CD14-positive monocyte (primary cell): ENCODE results near the gene RGS3. TPM values are rescaled to one million over a fixed set of nuclear protein-coding genes. Genes with fewer than 3 reads are reported as not detected.

ENCODE experiments used
- DNase-seq, 3 donors: peaks; one replicate each; pipeline ENCODE4 v3.0.0-alpha.2; 2011 to 2022
- H2AFZ ChIP-seq: 2 replicates; pipeline ENCODE4 v1.6.0; 2012; ENCODE audit warnings: mild to moderate bottlenecking, low read depth, low read length, inconsistent platforms; ENCODE audit not compliant: insufficient read depth, poor library complexity, severe bottlenecking
- H3K27ac ChIP-seq, 2 donors: 1 replicate in 1 of 2; 2 replicates in 1 of 2; pipeline ENCODE4 v1.5.1; 2012 to 2013; ENCODE audit warnings: low read length in 2 of 2, control low read depth in 1 of 2, inconsistent platforms in 1 of 2, low read depth in 1 of 2, mild to moderate bottlenecking in 1 of 2
- H3K27me3 ChIP-seq, 2 donors: one replicate each; pipeline versions ENCODE4 v1.6.0 to v1.6.1; 2011 to 2013; ENCODE audit warnings: low read length in 2 of 2; ENCODE audit not compliant: control insufficient read depth in 2 of 2, insufficient read depth in 2 of 2
- H3K36me3 ChIP-seq, 2 donors: replicated peaks in 1 of 2; 1 replicate in 1 of 2; 2 replicates in 1 of 2; pipeline versions ENCODE4 v1.5.1 to v1.6.1; 2012 to 2013; ENCODE audit warnings: low read length in 2 of 2, control low read depth in 1 of 2, inconsistent platforms in 1 of 2, mild to moderate bottlenecking in 1 of 2; ENCODE audit not compliant: insufficient read depth in 2 of 2, control insufficient read depth in 1 of 2
- H3K4me1 ChIP-seq, 2 donors: 1 replicate in 1 of 2; 2 replicates in 1 of 2; pipeline versions ENCODE4 v1.5.1 to v1.6.1; 2012 to 2013; ENCODE audit warnings: low read length in 2 of 2, control low read depth in 1 of 2, inconsistent platforms in 1 of 2, mild to moderate bottlenecking in 1 of 2, moderate library complexity in 1 of 2; ENCODE audit not compliant: insufficient read depth in 2 of 2, control insufficient read depth in 1 of 2
- H3K4me2 ChIP-seq: replicated peaks from 2 replicates; pipeline ENCODE3; 2012; ENCODE audit warnings: low read length, moderate library complexity, mild to moderate bottlenecking; ENCODE audit not compliant: poor library complexity, severe bottlenecking; ENCODE audit errors: extremely low read depth
- H3K4me3 ChIP-seq, 3 experiments: fragments of 200-600 bp in 1 of 3; sonication (generic) in 1 of 3; replicated peaks in 1 of 3; 1 replicate in 2 of 3; 2 replicates in 1 of 3; pipeline ENCODE4 v1.5.1; 2011 to 2013; ENCODE audit warnings: low read length in 3 of 3, mild to moderate bottlenecking in 3 of 3, control low read depth in 2 of 3, low read depth in 2 of 3, inconsistent platforms in 1 of 3, moderate library complexity in 1 of 3
- H3K79me2 ChIP-seq: 2 replicates; pipeline ENCODE4 v1.6.0; 2012; ENCODE audit warnings: mild to moderate bottlenecking, control low read depth, inconsistent platforms, low read length, moderate library complexity; ENCODE audit not compliant: insufficient read depth
- H3K9ac ChIP-seq: 2 replicates; pipeline ENCODE4 v1.6.0; 2017; ENCODE audit warnings: low read length, mild to moderate bottlenecking; ENCODE audit not compliant: insufficient read depth, poor library complexity, severe bottlenecking
- H3K9me3 ChIP-seq, 2 donors: replicated peaks in 1 of 2; 1 replicate in 1 of 2; 2 replicates in 1 of 2; pipeline versions ENCODE4 v1.5.1 to v1.6.1; 2012 to 2013; ENCODE audit warnings: low read length in 2 of 2, control low read depth in 1 of 2; ENCODE audit not compliant: control insufficient read depth in 1 of 2, insufficient read depth in 1 of 2
- H4K20me1 ChIP-seq: 2 replicates; pipeline ENCODE4 v1.6.0; 2012; ENCODE audit warnings: mild to moderate bottlenecking, low read length, control low read depth, moderate library complexity; ENCODE audit not compliant: insufficient read depth
- H3K27ac Mint-ChIP-seq, 7 donors: one replicate each; pipeline ENCODE4 v1.8.0; 2020; ENCODE audit warnings: mild to moderate bottlenecking in 7 of 7, mixed read lengths in 7 of 7, moderate library complexity in 6 of 7, inconsistent platforms in 2 of 7
- H3K27me3 Mint-ChIP-seq, 3 donors: one replicate each; pipeline ENCODE4 v1.8.0; 2021 to 2022; ENCODE audit warnings: low read depth in 3 of 3, mild to moderate bottlenecking in 3 of 3, mixed read lengths in 3 of 3, moderate library complexity in 3 of 3, inconsistent platforms in 1 of 3
- H3K36me3 Mint-ChIP-seq, 2 donors: one replicate each; pipeline ENCODE4 v1.8.0; 2020; ENCODE audit warnings: mixed read lengths in 2 of 2, inconsistent platforms in 1 of 2, mild to moderate bottlenecking in 1 of 2
- H3K4me1 Mint-ChIP-seq: one replicate; pipeline ENCODE4 v1.8.0; 2020; ENCODE audit warnings: mild to moderate bottlenecking, mixed read lengths
- H3K4me3 Mint-ChIP-seq, 2 donors: one replicate each; pipeline ENCODE4 v1.8.0; 2020; ENCODE audit warnings: mild to moderate bottlenecking in 2 of 2, mixed read lengths in 2 of 2, moderate library complexity in 1 of 2
- H3K9me3 Mint-ChIP-seq, 7 donors: one replicate each; pipeline ENCODE4 v1.8.0; 2020 to 2022; ENCODE audit warnings: mixed read lengths in 7 of 7, mild to moderate bottlenecking in 6 of 7, moderate library complexity in 6 of 7, inconsistent platforms in 2 of 7
- WGBS: methylation state at CpG from one replicate; pipeline ENCODE4 v1.1.5; 2013; ENCODE audit warnings: missing lambda C conversion rate; ENCODE audit not compliant: insufficient coverage; 5-methylcytosine and 5-hydroxymethylcytosine counted together
- intact Hi-C, 2 donors: fragments of 100-400 bp; cut with micrococcal nuclease; formaldehyde crosslinking; loops; one replicate each; pipeline versions ENCODE4 v1.15.0 to v1.15.1; 2023
- polyA plus RNA-seq, 3 donors: library from polyadenylated mRNA; depleted of rRNA in 1 of 3; unstranded in 2 of 3; stranded (reverse) in 1 of 3; fragments of 300-500 nt in 2 of 3; fragments of >200 nt in 1 of 3; fragmentation: Illumina TruSeq in 2 of 3; gene quantifications; 1 replicate in 2 of 3; 2 replicates in 1 of 3; pipeline ENCODE4 v1.2.3, GENCODE V29; 2012 to 2021
- TF ChIP-seq, protein P1 (sequence below): fragments of 200-600 bp; IDR thresholded peaks from one replicate; pipeline ENCODE4 v1.8.0; 2022; ENCODE audit warnings: antibody characterized with exemption, mild to moderate bottlenecking

RGS3 gene
- polyA plus RNA-seq, 3 donors = 9.1 to 16.2 (median 15.8) TPM

DNA sequence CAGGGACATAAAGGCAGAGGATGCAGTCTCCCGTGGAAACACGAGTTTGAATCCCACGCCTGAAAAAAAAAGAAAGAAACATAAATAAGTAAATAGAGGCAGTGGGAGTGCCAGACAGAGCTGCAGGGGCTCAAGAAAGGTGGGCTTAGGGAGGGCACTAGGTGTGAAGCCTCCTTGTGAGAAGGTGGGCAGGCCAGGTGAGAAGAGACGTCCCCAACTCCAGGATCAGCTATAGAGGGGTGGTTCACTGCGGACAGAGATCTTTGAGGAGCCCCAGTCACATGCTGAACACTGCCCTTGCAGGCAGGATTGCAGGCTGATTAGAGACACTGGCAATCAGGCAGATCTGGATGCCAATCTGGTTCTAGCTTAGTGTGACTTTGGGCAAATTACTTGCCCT lies 172.1 kb downstream of the RGS3 start:
- 92% methylated on average over 5 of the region's 5 CpGs for WGBS
- Histone ChIP-seq H3K9me3 (no peaks in the 10 kb centered on the region), H3K79me2 (no peaks in the 10 kb centered on the region), H2AFZ (no peak overlapping the region), H4K20me1 (no peaks in the 10 kb centered on the region), H3K4me1 (peaks cover 3% of the 10 kb centered on the region in 2 donors), H3K4me3 (no peak overlapping the region), H3K27ac (no peak overlapping the region), H3K9ac (no peak overlapping the region), H3K4me2 (no peak overlapping the region), H3K36me3 (no peaks in the 10 kb centered on the region), H3K27me3 (peaks cover 0 to 6% of the 10 kb centered on the region in 2 donors)
- DNase-seq = no peak
- Mint-ChIP-seq H3K27me3 (peaks cover 7 to 14% (median 7%) of the 10 kb centered on the region in 3 donors), H3K36me3 (no peaks in the 10 kb centered on the region), H3K27ac (no peak overlapping the region), H3K4me1 (peaks cover 8% of the 10 kb centered on the region), H3K9me3 (peaks cover 0 to 4% (median 3%) of the 10 kb centered on the region in 7 donors), H3K4me3 (no peak overlapping the region)
- intact Hi-C loops = no loop called here
- TF ChIP-seq, protein P1, sequence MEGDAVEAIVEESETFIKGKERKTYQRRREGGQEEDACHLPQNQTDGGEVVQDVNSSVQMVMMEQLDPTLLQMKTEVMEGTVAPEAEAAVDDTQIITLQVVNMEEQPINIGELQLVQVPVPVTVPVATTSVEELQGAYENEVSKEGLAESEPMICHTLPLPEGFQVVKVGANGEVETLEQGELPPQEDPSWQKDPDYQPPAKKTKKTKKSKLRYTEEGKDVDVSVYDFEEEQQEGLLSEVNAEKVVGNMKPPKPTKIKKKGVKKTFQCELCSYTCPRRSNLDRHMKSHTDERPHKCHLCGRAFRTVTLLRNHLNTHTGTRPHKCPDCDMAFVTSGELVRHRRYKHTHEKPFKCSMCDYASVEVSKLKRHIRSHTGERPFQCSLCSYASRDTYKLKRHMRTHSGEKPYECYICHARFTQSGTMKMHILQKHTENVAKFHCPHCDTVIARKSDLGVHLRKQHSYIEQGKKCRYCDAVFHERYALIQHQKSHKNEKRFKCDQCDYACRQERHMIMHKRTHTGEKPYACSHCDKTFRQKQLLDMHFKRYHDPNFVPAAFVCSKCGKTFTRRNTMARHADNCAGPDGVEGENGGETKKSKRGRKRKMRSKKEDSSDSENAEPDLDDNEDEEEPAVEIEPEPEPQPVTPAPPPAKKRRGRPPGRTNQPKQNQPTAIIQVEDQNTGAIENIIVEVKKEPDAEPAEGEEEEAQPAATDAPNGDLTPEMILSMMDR = no peak

DNA sequence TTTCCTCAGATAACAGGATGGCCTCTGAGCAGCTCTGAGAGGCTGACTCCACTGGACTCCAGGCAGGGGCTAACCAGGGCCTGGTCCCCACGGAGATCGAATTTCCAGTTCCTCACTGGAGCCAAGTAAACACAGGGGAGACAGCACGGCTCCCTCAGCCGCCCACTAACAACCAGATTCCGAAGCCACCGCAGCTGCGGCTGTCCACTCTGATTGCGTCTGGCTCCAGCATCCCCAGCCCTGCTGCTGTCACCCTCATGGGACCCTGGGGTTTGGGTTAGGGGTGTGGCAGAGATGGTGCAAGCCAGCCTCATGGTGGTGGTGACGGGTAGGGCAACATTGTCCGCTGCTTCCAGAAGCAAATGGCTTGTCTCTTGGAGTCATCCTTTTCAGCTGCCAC lies 172.6 kb downstream of the RGS3 start:
- 89% methylated on average over 10 of the region's 10 CpGs for WGBS
- Histone ChIP-seq H3K9ac (no peak overlapping the region), H3K4me3 (no peak overlapping the region), H3K27me3 (peaks cover 0 to 4% of the 10 kb centered on the region in 2 donors), H2AFZ (no peak overlapping the region), H3K79me2 (no peaks in the 10 kb centered on the region), H4K20me1 (no peaks in the 10 kb centered on the region), H3K36me3 (no peaks in the 10 kb centered on the region), H3K4me2 (no peak overlapping the region), H3K27ac (no peak overlapping the region), H3K4me1 (no peaks in the 10 kb centered on the region), H3K9me3 (no peaks in the 10 kb centered on the region)
- H3K4me1 Mint-ChIP-seq = peaks cover 5% of the 10 kb centered on the region
- H3K27ac Mint-ChIP-seq = no peak overlapping the region
- H3K4me3 Mint-ChIP-seq = no peak overlapping the region
- DNase-seq = no peak
- H3K27me3 Mint-ChIP-seq = peaks cover 7 to 14% (median 10%) of the 10 kb centered on the region in 3 donors
- H3K9me3 Mint-ChIP-seq = peaks cover 0 to 4% (median 3%) of the 10 kb centered on the region in 7 donors
- TF ChIP-seq, protein P1 = no peak
- no peaks in the 10 kb centered on the region for H3K36me3 Mint-ChIP-seq
- intact Hi-C loops = no loop called here
